GM19438 (cell line): ENCODE data around the gene CYP26C1.
"Not testable (repeated sequence)": the region's sequence is repeated elsewhere in the genome, so short reads cannot be mapped to it uniquely, and the experiment has no call there.

Source experiments
- ATAC-seq: cut with Tn5 transposase; IDR thresholded peaks from one replicate; pipeline ENCODE4 v1.9.1; 2021; ENCODE audit warnings: low read depth; ENCODE audit not compliant: unreplicated experiment

Gene CYP26C1

GRCh38 chr10:93075369-93076221 is 15.0 kb downstream of the CYP26C1 start:
- ATAC-seq: no peak

GRCh38 chr10:93076871-93077270 is 16.3 kb downstream of the CYP26C1 start:
- no peak for ATAC-seq

- ATAC-seq: no peak
Observed at GRCh38 chr10:93077860-93078337, 17.3 kb downstream of the CYP26C1 start.

- ATAC-seq: no peak
Observed at GRCh38 chr10:93079663-93080349, 19.2 kb downstream of the CYP26C1 start.

GRCh38 chr10:93080350-93081046 is 19.9 kb downstream of the CYP26C1 start:
- ATAC-seq: peak; percentile 65

GRCh38 chr10:93081318-93081717 is 20.7 kb downstream of the CYP26C1 start:
- ATAC-seq: no peak

- ATAC-seq: no peak
Observed at GRCh38 chr10:93081834-93082233, 21.2 kb downstream of the CYP26C1 start.

GRCh38 chr10:93083743-93084539 is 23.3 kb downstream of the CYP26C1 start:
- no peak for ATAC-seq

GRCh38 chr10:93085272-93085859 is 24.8 kb downstream of the CYP26C1 start:
- ATAC-seq: no peak

GRCh38 chr10:93086289-93086688 is 25.7 kb downstream of the CYP26C1 start:
- ATAC-seq: no peak

GRCh38 chr10:93087846-93088245 is 27.2 kb downstream of the CYP26C1 start:
- ATAC-seq: no peak

- no peak for ATAC-seq
Observed at GRCh38 chr10:93088466-93088865, 27.9 kb downstream of the CYP26C1 start.

- no peak for ATAC-seq
Observed at GRCh38 chr10:93090619-93091018, 30.0 kb downstream of the CYP26C1 start.

- ATAC-seq: no peak
Observed at GRCh38 chr10:93091960-93092359, 31.4 kb downstream of the CYP26C1 start.

GRCh38 chr10:93095225-93095624 is 34.6 kb downstream of the CYP26C1 start:
- ATAC-seq: no peak

GRCh38 chr10:93096901-93097300 is 36.3 kb downstream of the CYP26C1 start:
- no peak for ATAC-seq

- ATAC-seq: no peak
Observed at GRCh38 chr10:93097386-93097785, 36.8 kb downstream of the CYP26C1 start.

- ATAC-seq: no peak
Observed at GRCh38 chr10:93098816-93099215, 38.2 kb downstream of the CYP26C1 start.

- no peak for ATAC-seq
Observed at GRCh38 chr10:93099670-93100069, 39.1 kb downstream of the CYP26C1 start.

- not testable (repeated sequence) for ATAC-seq
Observed at GRCh38 chr10:93101148-93101547, 40.5 kb downstream of the CYP26C1 start.
